Measurements from ENCODE around the gene RHOF.

GRCh38 chr12:121826318-121827150, 33.0 kb upstream of the RHOF start:
- TF ChIP-seq, protein P1, sequence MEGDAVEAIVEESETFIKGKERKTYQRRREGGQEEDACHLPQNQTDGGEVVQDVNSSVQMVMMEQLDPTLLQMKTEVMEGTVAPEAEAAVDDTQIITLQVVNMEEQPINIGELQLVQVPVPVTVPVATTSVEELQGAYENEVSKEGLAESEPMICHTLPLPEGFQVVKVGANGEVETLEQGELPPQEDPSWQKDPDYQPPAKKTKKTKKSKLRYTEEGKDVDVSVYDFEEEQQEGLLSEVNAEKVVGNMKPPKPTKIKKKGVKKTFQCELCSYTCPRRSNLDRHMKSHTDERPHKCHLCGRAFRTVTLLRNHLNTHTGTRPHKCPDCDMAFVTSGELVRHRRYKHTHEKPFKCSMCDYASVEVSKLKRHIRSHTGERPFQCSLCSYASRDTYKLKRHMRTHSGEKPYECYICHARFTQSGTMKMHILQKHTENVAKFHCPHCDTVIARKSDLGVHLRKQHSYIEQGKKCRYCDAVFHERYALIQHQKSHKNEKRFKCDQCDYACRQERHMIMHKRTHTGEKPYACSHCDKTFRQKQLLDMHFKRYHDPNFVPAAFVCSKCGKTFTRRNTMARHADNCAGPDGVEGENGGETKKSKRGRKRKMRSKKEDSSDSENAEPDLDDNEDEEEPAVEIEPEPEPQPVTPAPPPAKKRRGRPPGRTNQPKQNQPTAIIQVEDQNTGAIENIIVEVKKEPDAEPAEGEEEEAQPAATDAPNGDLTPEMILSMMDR (conservative IDR thresholded peaks at IDR 0.05; ENCODE audit: low read depth, low read length) = no peak
- TF ChIP-seq EZH2phosphoT487 (IDR thresholded peaks at IDR 0.05; ENCODE audit: borderline replicate concordance, low read length) = no peak
- no peak for TF ChIP-seq EZH2 (IDR thresholded peaks at IDR 0.05; ENCODE audit: low read length, unreplicated experiment)

Data from PC-3 (cell line).